ENCODE data around the gene MAGI1.
A peak's percentile ranks its signal among the peaks of the same experiment; 100 is the strongest.

MAGI1 gene

GRCh38 chr3:65479990-65480389, 558.7 kb downstream of the MAGI1 start:
- no peak for DNase-seq (ENCODE audit: low spot score)

GRCh38 chr3:65478551-65479500, 559.9 kb downstream of the MAGI1 start:
- DNase-seq (ENCODE audit: low spot score), result no peak

GRCh38 chr3:65473736-65474135, 565.0 kb downstream of the MAGI1 start:
- no peak for DNase-seq (ENCODE audit: low spot score)

- no peak for DNase-seq (ENCODE audit: low spot score)
Observed at GRCh38 chr3:65472501-65472900, 566.2 kb downstream of the MAGI1 start.

- no peak for DNase-seq (ENCODE audit: low spot score)
Observed at GRCh38 chr3:65466300-65466988, 572.3 kb downstream of the MAGI1 start.

GRCh38 chr3:65449841-65450428, 588.8 kb downstream of the MAGI1 start:
- DNase-seq (ENCODE audit: low spot score), result no peak

GRCh38 chr3:65448120-65448519, 590.6 kb downstream of the MAGI1 start:
- DNase-seq (ENCODE audit: low spot score), result no peak

- no peak for DNase-seq (ENCODE audit: low spot score)
Observed at GRCh38 chr3:65445573-65446169, 593.0 kb downstream of the MAGI1 start.

- no peak for DNase-seq (ENCODE audit: low spot score)
Observed at GRCh38 chr3:65444447-65444815, 594.3 kb downstream of the MAGI1 start.

- DNase-seq (ENCODE audit: low spot score), result no peak
Observed at GRCh38 chr3:65443739-65444446, 594.8 kb downstream of the MAGI1 start.

GRCh38 chr3:65439641-65440284, 599.0 kb downstream of the MAGI1 start:
- DNase-seq (ENCODE audit: low spot score), result peak; percentile 2

GRCh38 chr3:65438612-65439011, 600.1 kb downstream of the MAGI1 start:
- no peak for DNase-seq (ENCODE audit: low spot score)

GRCh38 chr3:65438096-65438495, 600.6 kb downstream of the MAGI1 start:
- no peak for DNase-seq (ENCODE audit: low spot score)

GRCh38 chr3:65436580-65436979, 602.1 kb downstream of the MAGI1 start:
- DNase-seq (ENCODE audit: low spot score), result no peak

- DNase-seq (ENCODE audit: low spot score), result no peak
Observed at GRCh38 chr3:65433480-65433879, 605.2 kb downstream of the MAGI1 start.

GRCh38 chr3:65432388-65433003, 606.2 kb downstream of the MAGI1 start:
- DNase-seq (ENCODE audit: low spot score), result no peak

GRCh38 chr3:65425880-65426279, 612.8 kb downstream of the MAGI1 start:
- DNase-seq (ENCODE audit: low spot score), result no peak

GRCh38 chr3:65422154-65422553, 616.6 kb downstream of the MAGI1 start:
- no peak for DNase-seq (ENCODE audit: low spot score)

- DNase-seq (ENCODE audit: low spot score), result no peak
Observed at GRCh38 chr3:65419233-65419632, 619.5 kb downstream of the MAGI1 start.

- DNase-seq (ENCODE audit: low spot score), result no peak
Observed at GRCh38 chr3:65413891-65414290, 624.8 kb downstream of the MAGI1 start.

GRCh38 chr3:65412588-65412987, 626.1 kb downstream of the MAGI1 start:
- DNase-seq (ENCODE audit: low spot score), result peak; percentile 1

Data from LoVo (cell line).